Hematopoietic multipotent progenitor cell treated with erythropoietin and hydrocortisone succinate and interleukin-3 and kit ligand, for 6 days (in vitro differentiated cells): ENCODE results near the gene MAP2K7.
A peak's percentile ranks its signal among the peaks of the same experiment; 100 is the strongest.
"Not testable (repeated sequence)": the region's sequence is repeated elsewhere in the genome, so short reads cannot be mapped to it uniquely, and the experiment has no call there.

Source experiments
- DNase-seq: peaks from one replicate; pipeline ENCODE4 v3.0.0-alpha.2; 2015

Gene MAP2K7

DNA sequence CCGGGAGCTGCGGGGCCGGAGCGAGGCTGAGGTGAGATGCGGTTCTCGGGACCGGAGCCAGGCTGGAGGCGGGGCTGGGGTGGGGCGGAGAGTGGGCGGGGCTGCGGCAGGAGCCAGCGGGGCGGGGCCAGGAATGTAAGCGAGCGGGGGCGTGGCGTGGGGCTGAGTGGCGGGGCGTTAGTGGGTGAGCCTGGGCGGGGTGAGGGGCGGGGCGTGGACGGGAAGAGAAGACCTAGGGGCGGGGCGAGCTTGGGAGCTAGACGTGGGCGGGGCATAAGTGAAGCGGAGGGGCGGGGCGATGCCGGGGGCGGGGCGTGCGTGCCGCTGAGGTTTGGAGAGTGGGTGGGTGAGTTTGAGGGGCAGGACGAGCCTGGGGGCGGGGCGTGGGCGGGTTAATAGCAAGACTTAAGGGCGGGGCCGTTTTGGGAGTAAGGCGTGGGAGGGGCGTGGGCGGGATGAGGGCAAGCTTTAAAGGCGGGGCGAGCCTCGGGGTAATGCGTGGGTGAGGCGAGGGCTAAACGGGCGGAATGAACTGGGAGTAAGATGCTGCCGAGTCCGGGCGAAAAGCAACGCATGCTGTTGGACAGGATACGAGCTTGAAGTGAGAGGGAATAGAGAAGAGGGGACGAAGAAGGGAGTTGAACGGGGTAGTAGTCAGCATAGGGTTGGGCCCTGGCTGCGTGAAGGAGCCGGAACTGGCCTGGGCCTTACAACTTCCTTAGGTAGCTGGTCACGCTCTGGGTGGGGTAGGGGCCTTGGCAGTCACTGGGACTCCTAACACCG lies 17.0 kb downstream of the MAP2K7 start:
- DNase-seq, result peak; percentile 100

- no peak for DNase-seq
Observed at GRCh38 chr19:7921302-7921966, 17.8 kb downstream of the MAP2K7 start.

GRCh38 chr19:7921967-7922835 lies 18.5 kb downstream of the MAP2K7 start:
- no peak for DNase-seq

DNA sequence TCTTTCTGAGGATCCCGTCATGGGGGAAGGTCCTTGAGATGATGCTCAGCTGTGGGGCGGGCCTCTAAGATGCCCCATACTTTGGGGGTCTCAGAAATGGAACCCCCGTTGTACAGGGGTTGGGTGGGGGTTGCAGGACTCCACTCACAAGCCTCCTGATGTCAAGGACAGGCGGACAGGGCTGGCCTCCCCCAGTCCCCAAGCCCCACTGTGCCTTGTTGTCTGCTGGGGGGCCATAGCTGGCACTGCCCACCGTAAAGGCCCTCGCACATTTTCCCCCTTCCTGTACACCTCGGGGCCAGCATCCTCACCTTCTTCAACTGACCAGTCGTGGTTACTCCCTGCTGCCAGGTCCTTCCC lies 19.1 kb downstream of the MAP2K7 start:
- no peak for DNase-seq

- DNase-seq, result no peak
Observed at GRCh38 chr19:7923295-7924191, 19.9 kb downstream of the MAP2K7 start.

GRCh38 chr19:7924241-7924640 lies 20.6 kb downstream of the MAP2K7 start:
- DNase-seq, result peak; percentile 32

DNA sequence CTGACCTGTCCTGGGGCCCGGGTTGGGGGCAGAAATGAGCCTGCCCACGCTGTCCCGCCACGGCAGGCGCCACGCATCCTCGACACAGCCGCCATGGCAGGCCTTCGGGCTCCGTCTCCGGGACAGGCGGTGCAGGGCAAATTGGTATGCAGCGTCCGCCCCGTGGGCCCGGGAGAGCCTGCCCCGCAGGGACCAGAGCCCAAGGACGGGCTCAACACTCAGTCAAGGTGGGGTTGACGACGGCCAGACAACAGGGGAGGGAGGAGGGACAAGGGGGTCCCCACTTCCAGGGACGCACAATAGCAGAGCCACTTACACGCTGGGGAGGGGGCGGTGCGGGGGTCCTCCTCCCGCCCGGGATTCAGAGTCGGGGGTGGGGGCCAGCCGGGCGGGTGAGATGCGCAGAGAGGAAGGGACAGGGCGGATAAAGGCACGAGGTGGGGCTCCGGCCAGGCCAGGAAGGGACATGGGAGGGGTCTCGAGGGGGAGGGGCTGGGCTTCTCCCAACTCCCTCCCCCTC lies 21.0 kb downstream of the MAP2K7 start:
- no peak for DNase-seq

GRCh38 chr19:7925171-7925851 lies 21.6 kb downstream of the MAP2K7 start:
- DNase-seq, result peak; percentile 93

- peak; percentile 74 for DNase-seq
Observed at GRCh38 chr19:7926021-7926726, 22.5 kb downstream of the MAP2K7 start, which contains the start of gene CTXN1. Gene CTXN1 (minus strand): TSS chr19:7926135. CDS start chr19:7925538, 597 bp downstream.

DNA sequence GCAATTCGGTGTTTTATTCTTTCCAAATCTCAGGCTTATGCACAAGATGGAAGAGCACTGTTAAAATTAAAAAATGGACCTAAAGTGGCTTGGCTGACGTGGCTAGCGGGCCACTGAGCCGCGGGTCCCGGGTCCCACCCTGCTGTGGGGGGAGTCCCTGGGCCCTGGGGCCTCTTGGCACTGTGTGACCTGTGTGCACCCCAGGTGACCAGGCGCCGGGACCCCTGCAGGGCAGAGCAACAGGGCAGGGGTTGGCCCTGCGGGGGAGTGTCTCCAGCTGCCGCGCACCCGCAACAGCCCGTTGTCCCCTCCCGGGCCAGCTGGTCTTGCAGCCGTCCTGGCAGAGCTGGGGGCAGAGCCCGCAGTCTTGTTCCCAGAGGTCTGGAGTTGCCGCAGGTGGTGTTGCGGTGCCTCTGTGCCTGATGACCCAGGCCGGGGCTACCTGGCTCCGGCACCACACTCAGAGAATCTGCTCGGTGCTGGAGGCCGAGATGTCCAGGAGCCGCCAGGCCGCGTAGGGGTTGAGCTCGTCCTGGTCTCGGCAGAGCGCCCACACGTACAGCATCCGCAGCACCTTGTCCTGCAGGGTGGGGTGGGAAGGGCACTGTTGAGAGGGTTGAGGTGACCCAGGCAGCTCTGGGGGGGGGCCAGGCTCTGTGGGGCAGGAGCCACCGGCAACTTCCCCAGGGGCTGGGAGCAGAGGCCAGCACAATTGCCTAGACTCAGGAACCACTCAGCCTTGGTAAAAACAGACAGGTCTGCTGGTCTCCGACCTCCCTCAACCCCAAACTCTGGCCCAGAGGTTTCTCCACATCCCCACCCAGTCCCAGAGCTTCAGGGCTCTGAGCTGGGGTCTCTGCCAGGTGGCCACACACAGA lies 23.3 kb downstream of the MAP2K7 start:
- DNase-seq, result no peak

DNA sequence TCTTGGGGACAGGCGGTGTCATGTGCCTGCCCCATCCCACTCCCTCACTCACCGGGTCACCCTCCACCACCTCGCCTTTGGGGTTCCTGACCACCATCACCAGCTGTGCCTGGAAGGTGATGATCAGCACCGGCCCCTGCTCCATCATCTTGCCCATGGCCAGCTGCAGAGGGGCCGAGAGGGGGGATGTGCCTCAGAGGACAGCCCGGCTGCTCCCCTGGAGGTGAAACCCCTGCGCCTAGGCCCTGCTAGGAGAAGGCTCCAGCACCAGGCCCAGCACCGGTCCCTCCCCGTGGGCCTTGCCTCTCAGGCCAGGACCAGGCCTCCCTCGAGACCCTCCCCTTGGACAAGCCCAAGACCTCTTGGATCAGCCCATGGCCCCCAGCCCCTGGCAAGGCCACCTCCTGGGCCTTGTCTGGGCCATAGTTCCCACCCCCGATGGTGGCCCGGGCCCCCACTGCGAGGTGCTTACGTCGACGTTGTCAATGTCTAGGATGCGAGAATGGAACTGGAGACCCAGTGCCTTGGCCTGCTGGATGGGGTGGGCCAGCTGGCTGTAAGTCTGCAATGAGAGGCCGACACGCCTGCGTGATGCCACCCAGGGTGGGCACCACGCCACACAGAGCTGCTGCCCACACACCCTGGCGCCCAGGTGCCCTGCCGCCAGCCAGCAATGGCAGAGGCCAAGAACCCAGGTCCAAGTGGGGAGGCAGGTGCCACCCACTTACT lies 24.1 kb downstream of the MAP2K7 start:
- no peak for DNase-seq

DNA sequence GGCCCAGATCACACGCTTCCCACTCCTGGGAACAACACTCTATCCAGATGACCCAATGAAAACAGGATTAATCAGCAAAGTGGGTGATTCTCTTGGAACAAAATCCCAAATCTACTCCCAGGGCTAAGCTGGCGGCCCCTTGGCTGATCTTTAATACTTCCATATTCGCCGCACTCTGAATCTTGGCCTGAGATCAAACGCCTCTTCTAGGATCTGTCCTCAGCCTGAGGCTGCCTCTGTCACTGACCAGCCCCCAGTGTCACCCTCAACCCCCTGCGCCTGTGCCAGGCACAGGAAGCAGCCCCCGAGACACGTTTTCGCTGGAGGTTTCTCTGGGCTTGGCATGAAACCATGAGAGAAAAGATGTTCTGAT lies 24.6 kb downstream of the MAP2K7 start:
- no peak for DNase-seq

DNA sequence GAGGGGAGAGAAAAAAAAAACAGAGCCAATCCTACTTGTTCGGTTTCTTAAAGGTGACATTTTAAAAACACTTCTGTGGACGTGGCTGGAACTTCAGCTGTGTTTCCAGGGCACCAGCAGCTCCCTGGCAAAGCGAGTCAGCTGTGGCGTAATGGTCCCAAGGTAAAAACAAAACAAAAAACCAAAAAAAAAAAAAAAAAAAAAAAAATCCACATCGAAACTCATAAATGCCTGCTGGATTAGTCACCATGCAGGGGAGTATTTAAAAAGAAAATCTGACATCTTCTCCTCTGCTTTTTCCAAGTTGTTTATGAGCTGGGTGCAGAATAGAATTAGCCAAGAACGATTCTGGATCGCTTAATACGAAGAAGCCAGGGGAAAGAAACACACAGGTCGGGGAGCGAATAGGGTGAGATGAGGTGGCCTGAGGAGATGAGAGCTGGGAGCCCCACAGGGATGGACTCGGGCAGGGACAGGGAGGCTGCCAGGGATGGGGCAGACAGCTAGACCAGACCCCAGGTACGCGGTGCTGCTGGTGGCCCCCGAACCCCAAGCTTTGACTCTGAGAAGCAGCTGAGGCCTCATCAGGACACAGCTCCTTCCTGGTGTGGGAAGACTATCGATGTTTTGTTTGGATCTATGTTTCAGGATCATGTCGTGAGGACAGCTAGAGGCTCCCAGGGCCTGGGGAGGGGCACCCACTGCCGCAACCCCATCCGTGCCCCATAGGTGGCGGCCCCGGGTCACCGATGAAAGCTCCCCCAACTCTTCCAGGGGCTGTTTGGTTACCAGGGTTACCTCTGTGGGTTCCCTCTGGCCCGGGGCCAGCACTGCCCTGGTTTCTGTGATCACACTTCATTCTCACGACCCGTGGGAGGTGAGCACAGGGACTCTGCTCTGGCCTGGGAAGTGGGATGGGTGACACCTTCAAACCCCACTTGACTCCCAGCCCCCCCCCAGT lies 25.3 kb downstream of the MAP2K7 start:
- peak; percentile 90 for DNase-seq

DNA sequence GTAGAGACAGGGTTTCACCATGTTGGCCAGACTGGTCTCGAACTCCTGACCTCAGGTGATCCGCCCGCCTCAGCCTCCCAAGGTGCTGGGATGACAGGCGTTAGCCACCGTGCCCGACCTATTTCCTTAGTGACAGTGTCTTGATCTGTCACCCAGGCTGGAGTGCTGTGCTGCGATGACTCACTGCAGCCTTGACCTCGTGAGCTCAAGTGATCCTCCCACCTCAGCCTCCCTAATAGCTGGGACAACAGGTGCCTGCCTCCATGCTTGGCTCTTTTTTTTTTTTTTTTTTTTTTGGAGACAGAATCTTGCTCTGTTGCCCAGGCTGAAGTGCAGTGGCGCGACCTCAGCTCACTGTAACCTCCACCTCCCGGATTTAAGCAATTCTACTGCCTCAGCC lies 26.4 kb downstream of the MAP2K7 start:
- not testable (repeated sequence) for DNase-seq

DNA sequence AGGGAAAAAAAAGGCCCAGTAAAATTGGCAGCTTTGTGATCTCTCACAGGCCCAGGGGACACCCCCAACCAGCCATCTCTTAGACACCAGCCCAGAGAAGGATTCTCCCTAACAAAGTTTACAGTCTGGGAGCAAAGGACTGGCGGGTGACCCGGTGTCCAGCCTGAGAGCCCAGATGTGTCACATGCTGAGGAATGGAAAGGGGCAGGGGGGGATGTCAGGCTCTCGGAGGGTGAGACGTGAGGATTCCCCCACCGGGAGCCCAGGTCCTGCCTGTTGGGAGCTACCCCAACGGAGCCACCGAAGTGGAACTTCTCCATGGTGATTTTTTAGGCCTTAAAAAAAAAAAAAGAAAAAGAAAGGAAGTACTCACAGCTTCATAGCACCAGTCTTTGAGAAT lies 27.1 kb downstream of the MAP2K7 start:
- no peak for DNase-seq

DNA sequence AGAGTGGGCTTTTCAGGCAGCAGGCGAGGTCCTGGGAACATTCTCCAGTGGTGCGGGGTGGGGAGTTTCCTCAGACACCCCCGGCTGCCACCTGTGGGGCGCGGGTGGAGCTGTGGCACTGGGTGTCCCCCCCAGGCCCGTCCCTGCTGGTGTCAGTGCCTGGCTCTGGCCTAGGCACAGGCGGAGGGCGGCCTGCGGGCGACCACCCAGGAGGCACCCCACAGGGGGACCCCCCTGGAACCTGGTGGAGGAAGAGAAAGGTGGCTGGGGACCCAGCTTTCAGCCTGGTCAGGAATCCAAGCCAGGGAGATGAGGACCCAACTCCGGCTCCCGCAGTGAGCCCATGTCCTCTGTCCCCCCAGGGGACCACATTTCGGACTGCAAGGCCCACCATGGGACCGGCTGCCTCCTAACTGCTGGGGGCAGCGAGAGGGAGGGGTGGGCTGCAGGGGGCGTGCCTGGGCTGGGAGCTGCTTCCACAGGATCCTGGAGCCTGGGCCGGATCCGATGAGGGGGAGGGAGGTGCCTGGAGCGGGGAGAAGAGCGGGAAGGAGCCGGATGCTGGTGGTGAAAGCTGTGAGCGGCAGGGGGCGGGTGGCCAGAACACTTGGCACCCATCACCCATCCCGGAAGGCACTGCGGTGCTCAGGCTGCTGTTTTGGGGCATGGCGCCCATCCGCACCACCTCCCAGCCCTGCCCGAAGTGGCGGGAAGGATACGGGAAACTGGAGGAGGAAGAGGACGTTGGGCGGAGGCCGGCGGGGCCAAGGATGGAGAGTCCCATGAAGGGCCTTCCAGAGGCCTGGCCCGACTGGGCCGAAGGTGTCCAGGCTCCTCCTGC lies 27.8 kb downstream of the MAP2K7 start:
- DNase-seq, result no peak
